Measurements from ENCODE around the gene COX7A2L. TPM values are rescaled to one million over a fixed set of nuclear protein-coding genes. Genes with fewer than 3 reads are reported as not detected.
"Not testable (repeated sequence)": the region's sequence is repeated elsewhere in the genome, so short reads cannot be mapped to it uniquely, and the experiment has no call there.

The COX7A2L gene
- total RNA-seq, 1 experiment from 2014 or later = 322 TPM

DNA sequence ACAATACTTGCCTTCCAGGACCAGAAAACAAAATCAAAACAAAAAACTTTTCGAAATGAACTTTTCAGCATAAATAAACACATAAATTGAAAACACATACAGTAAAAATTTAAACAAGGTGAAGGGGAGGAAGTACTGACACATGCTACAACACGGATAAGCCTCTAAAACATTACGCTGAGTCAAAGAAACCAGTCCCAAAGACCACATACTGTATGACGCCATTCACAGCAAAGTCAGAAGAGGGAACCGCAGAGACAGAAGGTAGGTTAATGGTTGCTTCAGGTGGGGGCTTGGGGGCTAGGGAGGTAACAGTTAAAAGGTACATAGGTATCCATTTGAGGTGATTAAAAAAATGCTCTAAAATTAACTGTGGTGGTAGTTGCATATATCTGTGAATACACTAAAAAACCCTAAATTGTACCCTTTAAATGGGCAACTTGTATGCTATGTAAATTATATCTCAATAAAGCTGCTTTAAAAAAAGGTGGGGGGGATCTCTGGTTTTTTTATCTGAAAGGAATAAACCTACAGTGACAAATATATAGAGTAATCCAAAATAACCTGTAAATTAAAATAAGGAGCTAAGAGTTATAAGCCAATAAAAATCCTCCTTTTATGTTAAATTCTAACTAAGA, 7.1 kb downstream of the COX7A2L start:
- Histone ChIP-seq H3K27ac (no peak overlapping the region), H3K27me3 (no peaks in the 10 kb centered on the region), H3K4me1 (peaks cover 7% of the 10 kb centered on the region), H3K36me3 (peaks cover 42% of the 10 kb centered on the region), H3K4me3 (no peak overlapping the region), H3K9me3 (replicated peaks) (no peaks in the 10 kb centered on the region)
- DNase-seq = no peak

DNA sequence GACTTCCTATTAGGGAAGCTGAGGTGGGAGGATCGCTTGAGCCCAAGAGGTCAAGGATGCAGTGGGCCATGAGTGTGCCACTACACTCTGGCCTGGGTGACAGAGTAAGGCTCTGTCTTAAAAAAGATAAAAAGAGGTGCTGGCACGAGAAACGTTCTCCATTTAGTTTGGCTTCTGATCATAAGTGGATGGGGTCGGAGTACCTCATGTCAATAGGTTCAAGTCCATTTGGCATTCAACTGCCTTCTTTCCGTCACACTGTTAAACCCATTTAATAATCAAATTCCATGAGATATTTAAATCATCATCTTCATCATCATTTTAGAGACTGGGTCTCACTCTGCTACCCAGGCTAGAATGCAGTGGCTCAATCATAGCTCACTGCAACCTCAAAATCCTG, 9.2 kb downstream of the COX7A2L start:
- Histone ChIP-seq H3K36me3 (peaks cover 50% of the 10 kb centered on the region), H3K27ac (no peak overlapping the region), H3K4me3 (no peak overlapping the region), H3K4me1 (no peaks in the 10 kb centered on the region), H3K27me3 (no peaks in the 10 kb centered on the region), H3K9me3 (replicated peaks) (no peaks in the 10 kb centered on the region)
- DNase-seq = no peak

DNA sequence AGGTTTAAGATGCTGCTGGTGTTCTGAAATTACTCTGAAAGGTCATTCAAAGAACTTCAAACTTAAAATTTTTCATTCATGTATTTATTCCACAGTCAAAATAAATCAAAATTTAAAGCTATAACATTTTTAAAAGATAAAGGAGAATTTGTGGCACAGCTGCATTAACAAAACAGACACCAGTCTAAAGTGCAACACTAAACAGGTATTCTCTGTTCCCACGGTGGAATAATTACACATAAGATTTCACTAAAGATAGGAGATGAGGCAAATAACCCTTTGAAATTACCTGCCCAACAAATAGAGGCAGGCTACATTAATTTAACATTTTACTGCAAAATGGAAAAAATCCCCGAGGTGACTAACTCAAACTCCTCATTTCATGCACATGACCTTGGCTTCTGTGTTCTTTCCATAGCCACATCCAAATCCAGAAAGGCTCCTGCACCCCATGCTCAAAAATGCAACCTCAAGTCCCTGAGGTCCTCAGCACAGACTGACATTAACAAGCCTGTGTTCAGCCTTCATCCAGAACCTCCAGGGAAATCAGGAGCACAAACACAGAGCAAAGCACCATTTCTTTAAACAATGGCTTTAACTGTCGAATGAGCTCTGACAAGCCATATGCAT, 10.5 kb downstream of the COX7A2L start:
- Histone ChIP-seq H3K27ac (no peak overlapping the region), H3K27me3 (no peaks in the 10 kb centered on the region), H3K9me3 (replicated peaks) (no peaks in the 10 kb centered on the region), H3K4me3 (no peak overlapping the region), H3K4me1 (peaks cover 9% of the 10 kb centered on the region), H3K36me3 (peaks cover 50% of the 10 kb centered on the region)
- no peak for DNase-seq

DNA sequence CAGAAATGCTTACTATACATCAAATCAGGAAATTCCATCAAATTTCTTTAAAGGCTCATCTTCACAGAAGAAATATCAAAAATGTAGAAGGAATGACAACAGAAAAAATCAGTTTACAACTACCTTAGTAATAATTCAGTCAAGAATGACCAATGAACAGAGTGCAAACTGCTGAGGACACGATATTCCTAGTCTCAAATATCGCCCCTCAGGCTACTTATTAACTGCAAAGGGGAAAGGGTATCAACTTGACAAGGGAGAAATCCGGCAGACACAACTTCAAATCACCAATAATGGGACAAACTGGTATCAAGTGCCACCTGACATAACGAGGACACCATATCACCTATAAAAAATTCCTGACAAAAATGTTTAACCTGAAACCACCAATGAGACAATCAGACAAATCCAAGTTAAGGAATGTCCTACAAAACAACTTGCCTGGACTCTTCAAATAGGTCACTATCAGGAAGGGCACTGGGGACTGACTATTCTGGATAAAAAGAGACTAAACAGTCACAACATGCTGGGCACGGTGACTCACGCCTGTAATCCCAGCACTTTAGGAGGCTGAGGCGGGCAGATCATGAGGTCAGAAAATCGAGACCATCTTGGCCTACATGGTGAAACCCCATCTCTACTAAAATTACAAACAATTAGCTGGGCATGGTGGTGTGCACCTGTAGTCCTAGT, 12.8 kb downstream of the COX7A2L start:
- no peak for DNase-seq
- Histone ChIP-seq H3K4me1 (peaks cover 24% of the 10 kb centered on the region), H3K27ac (no peak overlapping the region), H3K9me3 (replicated peaks) (no peaks in the 10 kb centered on the region), H3K36me3 (peaks cover 48% of the 10 kb centered on the region), H3K4me3 (no peak overlapping the region), H3K27me3 (no peaks in the 10 kb centered on the region)

DNA sequence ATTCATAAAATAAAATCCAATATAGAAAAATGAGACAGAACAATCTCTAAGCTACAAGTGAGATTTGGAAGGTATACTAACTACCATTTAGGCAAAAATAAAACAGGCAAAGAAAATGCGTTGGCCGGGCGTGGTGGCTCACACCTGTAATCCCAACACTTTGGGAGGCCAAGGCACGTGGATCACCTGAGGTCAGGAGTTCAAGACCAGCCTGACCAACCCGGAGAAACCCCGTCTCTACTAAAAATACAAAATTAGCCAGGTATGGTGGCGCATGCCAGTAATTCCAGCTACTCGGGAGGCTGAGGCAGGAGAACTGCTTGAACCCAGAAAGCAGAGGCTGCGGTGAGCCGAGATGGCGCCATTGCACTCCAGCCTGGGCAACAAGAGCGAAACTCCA, 13.5 kb downstream of the COX7A2L start:
- H3K27ac ChIP-seq; DNase-seq; H3K27me3 ChIP-seq; H3K9me3 ChIP-seq (replicated peaks); H3K4me3 ChIP-seq: not testable (repeated sequence)
- Histone ChIP-seq H3K4me1 (peaks cover 31% of the 10 kb centered on the region), H3K36me3 (peaks cover 40% of the 10 kb centered on the region)

DNA sequence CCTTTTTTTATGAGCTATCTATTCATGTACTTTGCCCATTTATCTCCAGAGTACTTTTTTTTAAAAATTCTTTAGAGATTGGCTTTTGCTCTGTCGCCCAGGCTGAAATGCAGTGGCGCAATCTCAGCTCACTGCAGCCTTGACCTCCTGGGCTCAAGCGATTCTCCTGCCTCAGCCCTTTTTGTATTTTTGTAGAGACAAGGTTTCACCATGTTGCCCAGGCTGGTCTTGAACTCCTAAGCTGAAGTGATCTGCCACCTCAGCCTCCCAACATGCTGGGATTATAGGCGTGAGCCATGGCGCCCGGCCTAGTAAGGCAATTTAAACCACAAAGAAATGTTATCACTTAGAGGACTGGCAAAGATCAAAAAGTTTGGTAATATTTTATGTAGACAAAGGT, 14.2 kb downstream of the COX7A2L start:
- H3K27ac ChIP-seq; DNase-seq; H3K27me3 ChIP-seq; H3K9me3 ChIP-seq (replicated peaks); H3K4me3 ChIP-seq: not testable (repeated sequence)
- Histone ChIP-seq H3K36me3 (peaks cover 35% of the 10 kb centered on the region), H3K4me1 (peaks cover 35% of the 10 kb centered on the region)

DNA sequence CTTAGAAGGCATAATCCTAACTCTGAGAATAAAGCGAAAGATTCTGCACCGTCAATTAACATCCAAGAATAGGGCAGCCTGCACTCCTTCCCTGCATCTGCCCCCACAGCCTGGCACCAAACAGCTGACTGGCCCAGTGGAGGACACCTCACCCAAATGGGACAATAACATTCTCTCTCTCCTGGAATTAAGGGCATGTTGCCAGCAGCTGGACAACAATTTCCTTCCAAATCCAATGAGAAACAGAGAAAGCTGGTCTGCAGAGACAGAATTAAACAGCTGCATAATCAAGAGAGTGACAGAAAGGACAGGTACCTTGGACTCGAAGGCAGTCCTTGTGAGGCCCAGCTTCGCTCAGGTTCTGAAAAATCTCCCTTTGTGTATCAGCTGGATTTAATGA, 15.0 kb downstream of the COX7A2L start:
- Histone ChIP-seq H3K27ac (peak overlapping the region; percentile 28; the same call in 1 of the 2 replicates), H3K4me3 (no peak overlapping the region), H3K36me3 (peaks cover 32% of the 10 kb centered on the region), H3K4me1 (peaks cover 44% of the 10 kb centered on the region), H3K27me3 (no peaks in the 10 kb centered on the region), H3K9me3 (replicated peaks) (no peaks in the 10 kb centered on the region; the same call in 1 of the 2 replicates)
- peak; percentile 72 to 86 for DNase-seq

DNA sequence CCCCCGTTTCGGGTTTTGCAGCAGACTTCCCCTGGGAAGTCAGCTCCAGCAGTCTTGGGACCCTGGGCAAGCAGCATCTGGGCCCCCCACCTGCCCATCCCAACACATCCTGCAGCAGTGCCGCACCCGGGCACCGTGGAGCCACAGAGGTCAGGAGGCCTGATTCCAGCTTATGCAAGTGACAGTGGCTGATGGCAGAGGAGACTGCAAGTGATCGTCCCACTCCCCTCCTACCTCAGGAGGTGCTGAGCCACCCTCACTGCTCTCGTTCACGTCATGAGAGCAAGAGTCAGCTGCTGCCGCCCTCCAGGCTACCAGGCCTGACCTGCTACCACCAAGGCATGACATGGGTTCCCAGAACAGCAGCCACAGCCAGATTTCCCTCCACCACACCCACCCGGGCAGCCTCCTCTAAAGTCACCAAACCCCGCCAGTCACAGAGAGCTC, 18.2 kb downstream of the COX7A2L start:
- H3K9me3 ChIP-seq (replicated peaks) = no peaks in the 10 kb centered on the region; the same call in 1 of the 2 replicates
- H3K27ac ChIP-seq = peak overlapping the region; percentile 96
- H3K36me3 ChIP-seq = peaks cover 31% of the 10 kb centered on the region
- peak overlapping the region; percentile 22 for H3K4me3 ChIP-seq
- DNase-seq = peak; percentile 86 to 89
- H3K4me1 ChIP-seq = peaks cover 44% of the 10 kb centered on the region
- no peaks in the 10 kb centered on the region for H3K27me3 ChIP-seq

DNA sequence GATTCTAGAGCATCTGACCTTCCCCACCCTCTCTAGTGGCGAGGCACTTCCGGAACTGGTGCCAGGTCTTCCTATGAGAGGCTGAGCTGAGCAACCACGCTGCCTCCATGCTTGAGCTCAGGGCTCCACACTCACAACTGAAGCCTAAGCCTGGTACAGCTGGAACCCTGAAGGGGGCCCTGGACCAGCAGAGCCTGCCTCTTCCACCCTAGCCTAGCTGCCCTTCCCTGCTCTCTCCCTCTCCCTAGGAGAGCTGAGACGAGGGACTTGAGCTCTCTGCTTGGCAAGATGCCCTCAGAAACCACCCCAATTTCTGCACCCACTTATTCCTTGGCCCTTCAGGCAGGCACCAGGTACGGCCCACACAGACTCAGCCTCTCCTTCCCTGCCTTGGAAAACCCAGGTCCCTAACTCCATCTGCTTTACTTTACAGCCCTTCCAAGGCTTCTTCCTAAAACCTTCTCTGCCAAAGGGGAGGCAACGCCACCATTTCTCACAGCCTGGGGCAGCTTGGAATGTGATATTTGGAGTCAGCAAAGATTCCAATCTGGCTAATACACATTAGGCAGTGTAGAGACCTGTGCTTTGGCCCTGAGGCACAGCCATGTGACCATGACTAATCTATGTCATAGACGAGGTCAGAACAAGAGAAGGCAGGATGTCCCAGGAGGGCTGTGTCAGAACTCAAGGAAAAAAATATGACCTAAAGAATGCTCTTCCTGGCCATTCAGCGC, 18.8 kb downstream of the COX7A2L start:
- Histone ChIP-seq H3K36me3 (peaks cover 33% of the 10 kb centered on the region), H3K27ac (peak overlapping the region; percentile 96), H3K4me3 (peak overlapping the region; percentile 22)

DNA sequence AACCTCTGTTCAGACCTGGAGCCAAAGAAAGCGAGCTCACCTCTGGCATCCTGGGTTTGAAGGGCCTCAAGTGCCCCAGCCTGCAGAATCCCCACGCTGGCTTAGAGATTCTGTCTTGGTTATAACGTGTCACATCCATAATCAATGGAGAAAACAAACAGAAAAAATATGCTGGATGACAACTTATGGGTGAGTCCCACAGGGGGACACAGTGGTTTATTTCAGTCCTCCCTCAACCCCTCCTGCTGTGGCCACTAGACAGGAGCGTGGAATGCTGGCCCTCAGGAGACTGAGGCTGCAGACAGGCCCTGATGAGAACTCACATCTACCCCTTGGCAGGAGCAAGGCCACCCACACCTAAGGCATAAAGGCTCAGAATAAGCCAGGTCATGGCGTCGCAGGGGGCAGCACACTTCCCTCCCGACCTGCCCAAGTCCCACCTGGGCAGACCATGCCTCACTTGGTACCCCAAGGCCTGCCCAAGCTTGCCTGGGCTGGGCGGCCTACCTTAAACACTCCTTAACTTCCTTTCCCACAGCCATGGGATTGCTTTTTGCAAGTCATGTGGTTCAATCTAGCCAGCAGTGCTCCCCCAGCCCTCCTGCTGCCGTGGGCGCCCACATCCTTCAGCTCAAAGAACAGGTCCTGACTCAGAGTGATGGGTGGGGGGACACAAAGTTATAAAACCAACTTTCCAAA, 19.9 kb downstream of the COX7A2L start:
- Histone ChIP-seq H3K36me3 (peaks cover 42% of the 10 kb centered on the region), H3K4me1 (peaks cover 40% of the 10 kb centered on the region), H3K27me3 (no peaks in the 10 kb centered on the region), H3K27ac (peak overlapping the region; percentile 96), H3K4me3 (no peak overlapping the region), H3K9me3 (replicated peaks) (no peaks in the 10 kb centered on the region; the same call in 1 of the 2 replicates)
- DNase-seq = no peak

More for the DNA sequence above, 18.8 kb downstream of the COX7A2L start:
- Histone ChIP-seq H3K27me3 (no peaks in the 10 kb centered on the region), H3K9me3 (replicated peaks) (no peaks in the 10 kb centered on the region; the same call in 1 of the 2 replicates), H3K4me1 (peaks cover 44% of the 10 kb centered on the region)
- peak; percentile 97 to 98 for DNase-seq

DNA sequence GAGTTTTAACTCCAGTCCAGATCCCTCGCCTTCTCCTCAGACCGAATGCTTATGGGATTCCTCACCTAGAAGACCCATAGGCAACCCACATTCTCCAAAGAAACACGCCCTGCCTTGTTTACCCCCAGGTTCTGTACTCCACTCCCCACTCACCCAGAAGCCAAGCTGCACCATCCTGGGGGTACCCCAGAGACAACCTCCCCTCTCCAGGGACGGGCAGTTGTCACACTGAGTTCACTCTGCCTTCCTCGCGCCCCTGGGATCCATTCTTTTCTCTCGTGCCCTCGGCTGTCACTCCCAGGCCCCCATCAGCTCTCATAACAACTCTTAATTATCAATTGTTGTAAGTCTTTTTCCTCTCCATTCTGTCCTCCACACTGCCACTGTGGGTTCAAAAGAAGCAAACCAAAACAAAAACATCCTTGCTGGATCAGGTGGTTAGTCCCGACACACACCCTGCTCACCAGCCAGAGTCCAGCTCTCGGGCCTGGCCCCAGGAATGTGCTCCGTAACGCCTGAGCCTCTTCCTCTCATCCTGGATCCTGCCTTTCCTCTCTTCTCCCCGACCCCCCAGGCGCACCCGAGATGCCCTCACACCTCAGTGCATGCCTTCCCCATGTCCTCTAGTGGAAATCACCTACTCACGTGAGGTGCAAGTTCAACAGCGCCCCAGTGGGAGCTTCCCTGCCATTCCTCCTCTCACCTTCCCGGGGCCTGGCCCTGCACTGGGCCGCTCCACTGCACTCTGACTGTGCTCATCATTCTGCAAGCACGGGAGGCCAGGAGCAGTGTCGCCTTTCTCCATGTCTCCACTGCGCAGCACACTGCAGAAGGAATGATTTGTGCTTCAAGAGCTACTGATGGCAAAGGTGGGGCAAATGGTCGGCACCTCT, 20.7 kb downstream of the COX7A2L start:
- Histone ChIP-seq H3K4me3 (no peak overlapping the region), H3K27me3 (no peaks in the 10 kb centered on the region), H3K4me1 (peaks cover 32% of the 10 kb centered on the region), H3K9me3 (replicated peaks) (no peaks in the 10 kb centered on the region; the same call in 1 of the 2 replicates), H3K27ac (no peak overlapping the region), H3K36me3 (peaks cover 50% of the 10 kb centered on the region)
- DNase-seq = no peak

DNA sequence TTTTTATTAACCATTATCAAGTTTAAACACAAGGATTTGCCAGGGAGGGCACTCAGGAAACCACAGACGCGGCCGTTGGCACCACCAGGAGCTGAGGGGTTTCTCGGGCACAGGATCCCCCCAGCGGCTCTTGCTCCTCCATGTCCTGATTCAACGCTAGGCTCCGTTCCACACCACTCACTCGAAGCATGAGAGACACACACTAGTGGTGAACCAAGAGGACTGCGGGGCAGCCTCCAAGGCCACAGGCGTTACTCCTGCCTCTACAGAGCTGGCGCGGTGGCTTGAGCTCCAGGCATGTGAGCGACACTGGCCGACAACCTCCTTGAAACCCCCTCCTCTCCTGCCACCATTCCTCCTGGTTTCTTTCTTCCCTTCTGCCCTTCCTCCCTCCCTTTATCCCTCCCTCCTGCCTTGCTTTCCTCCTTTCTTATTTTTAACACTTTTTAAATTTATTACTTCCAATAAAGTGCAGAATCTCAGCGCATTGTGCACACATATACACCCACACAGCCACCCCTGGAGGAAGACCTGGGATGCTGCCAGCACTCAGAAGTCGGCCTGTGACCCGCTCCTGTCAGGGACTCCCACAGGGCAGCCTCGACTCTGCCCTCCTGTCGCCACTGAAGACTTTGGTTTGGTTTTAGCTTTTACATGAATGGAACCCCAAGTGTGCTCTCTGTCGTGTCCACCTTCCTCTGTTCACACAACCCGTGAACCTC, 21.7 kb downstream of the COX7A2L start:
- no peak overlapping the region for H3K4me3 ChIP-seq
- no peaks in the 10 kb centered on the region for H3K27me3 ChIP-seq
- DNase-seq = no peak
- H3K9me3 ChIP-seq (replicated peaks) = no peaks in the 10 kb centered on the region; the same call in 1 of the 2 replicates
- peaks cover 47% of the 10 kb centered on the region for H3K36me3 ChIP-seq
- H3K4me1 ChIP-seq = peaks cover 30% of the 10 kb centered on the region
- no peak overlapping the region for H3K27ac ChIP-seq
